Measurements from ENCODE around the gene ABHD11. TPM values are rescaled to one million over a fixed set of nuclear protein-coding genes. Genes with fewer than 3 reads are reported as not detected.
A peak's percentile ranks its signal among the peaks of the same experiment; 100 is the strongest.

Gene ABHD11
- total and polyA plus RNA-seq, 9 of the 15 experiments (the other 6 are each of a cell fraction or from before 2014, with no cell fraction given), result 7.7 to 44.2 (median 18.9) TPM

DNA sequence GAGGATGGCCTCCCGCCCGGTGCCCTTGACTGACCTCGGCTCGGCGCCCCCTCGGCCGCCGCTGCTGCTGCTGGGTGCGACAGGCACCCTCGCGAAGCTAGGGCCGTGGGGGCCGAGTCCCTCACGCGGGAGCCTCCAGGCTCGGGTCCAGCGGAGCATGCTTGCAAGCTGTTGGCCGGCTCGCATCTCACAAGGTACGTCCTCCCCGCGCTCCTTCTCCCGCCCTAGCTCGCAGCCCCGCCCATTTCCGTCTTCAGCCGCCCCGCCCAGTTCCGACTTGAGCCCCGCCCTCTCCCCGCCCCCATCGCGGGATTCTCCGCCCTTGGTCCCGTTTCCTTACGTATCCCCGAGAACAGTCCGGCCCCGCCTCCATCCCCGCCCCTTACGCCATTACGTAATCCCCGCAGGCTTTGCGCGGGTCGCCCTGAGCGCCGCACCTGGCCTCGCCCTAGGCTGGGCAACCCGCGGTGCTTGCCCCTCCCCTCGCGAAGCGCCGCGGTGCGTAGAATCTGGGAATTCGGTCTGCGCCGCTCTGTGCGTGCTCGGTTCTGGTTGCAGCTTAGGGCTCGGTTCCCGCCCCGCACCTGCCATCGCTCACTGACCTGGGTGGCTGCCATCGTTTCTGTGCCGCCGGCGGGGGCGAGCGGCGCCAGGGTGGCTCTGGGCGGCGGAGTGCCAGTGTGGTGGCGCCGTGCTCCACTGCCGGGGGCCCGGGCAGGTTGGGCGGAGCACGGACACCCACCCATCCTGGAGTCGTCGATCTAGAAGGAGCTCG lies at the start of gene ABHD11 (continued):
- TF ChIP-seq, protein P1, sequence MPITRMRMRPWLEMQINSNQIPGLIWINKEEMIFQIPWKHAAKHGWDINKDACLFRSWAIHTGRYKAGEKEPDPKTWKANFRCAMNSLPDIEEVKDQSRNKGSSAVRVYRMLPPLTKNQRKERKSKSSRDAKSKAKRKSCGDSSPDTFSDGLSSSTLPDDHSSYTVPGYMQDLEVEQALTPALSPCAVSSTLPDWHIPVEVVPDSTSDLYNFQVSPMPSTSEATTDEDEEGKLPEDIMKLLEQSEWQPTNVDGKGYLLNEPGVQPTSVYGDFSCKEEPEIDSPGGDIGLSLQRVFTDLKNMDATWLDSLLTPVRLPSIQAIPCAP (CRISPR knock-in tag; IDR thresholded peaks at IDR 0.05; ENCODE audit: borderline replicate concordance), result no peak
- TF ChIP-seq ZNF699 (CRISPR knock-in tag; IDR thresholded peaks at IDR 0.05; ENCODE audit: insufficient replicate concordance) (no peak), RHOXF2B (CRISPR knock-in tag; conservative IDR thresholded peaks at IDR 0.05) (0 out of 2 replicates have a peak, but pooled peaks have one; percentile 65), ZNF668 (CRISPR knock-in tag; IDR thresholded peaks at IDR 0.05) (no peak), FOXJ2 (tag; IDR thresholded peaks at IDR 0.05) (no peak), SAFB (IDR thresholded peaks at IDR 0.05; ENCODE audit: borderline replicate concordance, low read depth, low read length) (no peak), ZNF431 (CRISPR knock-in tag; IDR thresholded peaks at IDR 0.05) (0 out of 2 replicates have a peak, but pooled peaks have one; percentile 39)
- TF ChIP-seq, protein P2, sequence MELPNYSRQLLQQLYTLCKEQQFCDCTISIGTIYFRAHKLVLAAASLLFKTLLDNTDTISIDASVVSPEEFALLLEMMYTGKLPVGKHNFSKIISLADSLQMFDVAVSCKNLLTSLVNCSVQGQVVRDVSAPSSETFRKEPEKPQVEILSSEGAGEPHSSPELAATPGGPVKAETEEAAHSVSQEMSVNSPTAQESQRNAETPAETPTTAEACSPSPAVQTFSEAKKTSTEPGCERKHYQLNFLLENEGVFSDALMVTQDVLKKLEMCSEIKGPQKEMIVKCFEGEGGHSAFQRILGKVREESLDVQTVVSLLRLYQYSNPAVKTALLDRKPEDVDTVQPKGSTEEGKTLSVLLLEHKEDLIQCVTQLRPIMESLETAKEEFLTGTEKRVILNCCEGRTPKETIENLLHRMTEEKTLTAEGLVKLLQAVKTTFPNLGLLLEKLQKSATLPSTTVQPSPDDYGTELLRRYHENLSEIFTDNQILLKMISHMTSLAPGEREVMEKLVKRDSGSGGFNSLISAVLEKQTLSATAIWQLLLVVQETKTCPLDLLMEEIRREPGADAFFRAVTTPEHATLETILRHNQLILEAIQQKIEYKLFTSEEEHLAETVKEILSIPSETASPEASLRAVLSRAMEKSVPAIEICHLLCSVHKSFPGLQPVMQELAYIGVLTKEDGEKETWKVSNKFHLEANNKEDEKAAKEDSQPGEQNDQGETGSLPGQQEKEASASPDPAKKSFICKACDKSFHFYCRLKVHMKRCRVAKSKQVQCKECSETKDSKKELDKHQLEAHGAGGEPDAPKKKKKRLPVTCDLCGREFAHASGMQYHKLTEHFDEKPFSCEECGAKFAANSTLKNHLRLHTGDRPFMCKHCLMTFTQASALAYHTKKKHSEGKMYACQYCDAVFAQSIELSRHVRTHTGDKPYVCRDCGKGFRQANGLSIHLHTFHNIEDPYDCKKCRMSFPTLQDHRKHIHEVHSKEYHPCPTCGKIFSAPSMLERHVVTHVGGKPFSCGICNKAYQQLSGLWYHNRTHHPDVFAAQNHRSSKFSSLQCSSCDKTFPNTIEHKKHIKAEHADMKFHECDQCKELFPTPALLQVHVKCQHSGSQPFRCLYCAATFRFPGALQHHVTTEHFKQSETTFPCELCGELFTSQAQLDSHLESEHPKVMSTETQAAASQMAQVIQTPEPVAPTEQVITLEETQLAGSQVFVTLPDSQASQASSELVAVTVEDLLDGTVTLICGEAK (IDR thresholded peaks at IDR 0.05), result peak; percentile 5; the same call in 1 of the 2 replicates
- TF ChIP-seq, protein P2 (CRISPR knock-in tag; IDR thresholded peaks at IDR 0.05), result no peak
- TF ChIP-seq, protein P3, sequence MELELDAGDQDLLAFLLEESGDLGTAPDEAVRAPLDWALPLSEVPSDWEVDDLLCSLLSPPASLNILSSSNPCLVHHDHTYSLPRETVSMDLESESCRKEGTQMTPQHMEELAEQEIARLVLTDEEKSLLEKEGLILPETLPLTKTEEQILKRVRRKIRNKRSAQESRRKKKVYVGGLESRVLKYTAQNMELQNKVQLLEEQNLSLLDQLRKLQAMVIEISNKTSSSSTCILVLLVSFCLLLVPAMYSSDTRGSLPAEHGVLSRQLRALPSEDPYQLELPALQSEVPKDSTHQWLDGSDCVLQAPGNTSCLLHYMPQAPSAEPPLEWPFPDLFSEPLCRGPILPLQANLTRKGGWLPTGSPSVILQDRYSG (tag; conservative IDR thresholded peaks at IDR 0.05; ENCODE audit: low read depth), result no peak

All from K562 (cell line).